Measurements from ENCODE around the gene CYP4B1. TPM values are rescaled to one million over a fixed set of nuclear protein-coding genes. Genes with fewer than 3 reads are reported as not detected.
"Not testable (repeated sequence)": the region's sequence is repeated elsewhere in the genome, so short reads cannot be mapped to it uniquely, and the experiment has no call there.

CYP4B1 gene
- total RNA-seq, 2 experiments from 2014 or later, result not detected

DNA sequence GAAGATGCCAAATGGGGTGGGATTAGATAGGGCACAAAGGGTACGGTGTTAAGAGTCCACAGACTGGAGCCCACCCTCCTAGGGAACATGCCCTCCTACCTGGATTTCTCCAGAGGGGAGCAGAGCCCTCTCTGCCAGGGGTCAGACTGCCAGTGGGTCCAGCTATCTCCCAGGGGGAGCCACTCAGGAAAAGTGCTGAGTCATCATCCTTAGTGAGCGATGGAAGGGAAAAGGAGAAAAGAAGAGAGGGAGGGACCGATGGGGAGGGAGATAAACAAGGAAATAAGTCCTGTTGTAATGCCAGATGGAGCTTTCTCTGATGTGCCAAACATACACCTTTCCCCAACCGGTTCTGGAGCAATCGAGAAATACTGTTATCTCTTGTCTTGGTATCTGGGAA, 30.4 kb upstream of the CYP4B1 start:
- ChIA-PET CTCF (no interaction called here), POLR2A (no interaction called here)
- Mint-ChIP-seq H3K4me1 (ENCODE audit: low read depth) (no peaks in the 10 kb centered on the region), H3K27ac (no peak overlapping the region), H3K4me3 (no peak overlapping the region), H3K9me3 (ENCODE audit: insufficient read depth) (peaks cover 12% of the 10 kb centered on the region), H3K36me3 (ENCODE audit: low read depth) (peaks cover 3% of the 10 kb centered on the region), H3K27me3 (ENCODE audit: low read depth) (peaks cover 12% of the 10 kb centered on the region)
- ATAC-seq (no peak), DNase-seq (no peak)

DNA sequence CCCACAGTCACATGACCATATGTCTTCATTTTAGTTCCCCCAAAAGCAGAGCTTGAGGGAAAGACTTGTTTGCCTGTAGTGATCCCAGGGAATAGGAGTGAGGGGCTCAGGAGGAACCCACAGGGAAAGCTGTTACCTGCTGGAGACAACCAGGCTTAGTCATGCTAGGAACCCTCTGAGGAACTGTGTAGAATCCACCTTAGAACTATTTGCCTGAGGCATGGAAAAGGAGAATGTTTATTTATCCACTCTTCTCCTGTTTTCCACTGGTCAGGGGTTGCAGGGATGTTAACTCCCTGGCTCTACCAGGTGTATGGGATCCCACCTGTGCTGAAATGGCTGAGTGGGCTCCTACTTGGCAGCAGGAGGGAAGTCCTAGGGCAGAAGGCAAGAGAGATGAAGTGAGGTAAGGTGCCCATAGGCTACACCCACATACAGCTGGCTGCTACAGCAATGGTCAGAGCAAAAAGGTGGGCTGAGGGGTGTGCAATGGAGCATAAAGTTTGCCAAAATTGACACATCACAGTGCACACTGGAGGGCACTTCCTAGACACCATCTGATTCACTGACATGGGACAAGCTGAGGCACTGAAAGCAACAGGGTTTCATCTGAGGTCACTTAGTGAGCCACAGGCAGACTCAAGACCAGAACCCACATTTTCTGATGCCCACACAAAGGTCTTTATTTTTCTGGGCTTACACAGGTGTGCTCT, 29.7 kb upstream of the CYP4B1 start:
- H3K4me1 Mint-ChIP-seq (ENCODE audit: low read depth), result no peaks in the 10 kb centered on the region
- peaks cover 6% of the 10 kb centered on the region for H3K27me3 Mint-ChIP-seq (ENCODE audit: low read depth)
- POLR2A ChIA-PET, result no interaction called here
- peaks cover 12% of the 10 kb centered on the region for H3K9me3 Mint-ChIP-seq (ENCODE audit: insufficient read depth)
- DNase-seq (no peak), ATAC-seq (no peak)
- H3K36me3 Mint-ChIP-seq (ENCODE audit: low read depth), result peaks cover 3% of the 10 kb centered on the region
- no peak overlapping the region for H3K27ac Mint-ChIP-seq
- CTCF ChIA-PET, result no interaction called here
- H3K4me3 Mint-ChIP-seq, result no peak overlapping the region

DNA sequence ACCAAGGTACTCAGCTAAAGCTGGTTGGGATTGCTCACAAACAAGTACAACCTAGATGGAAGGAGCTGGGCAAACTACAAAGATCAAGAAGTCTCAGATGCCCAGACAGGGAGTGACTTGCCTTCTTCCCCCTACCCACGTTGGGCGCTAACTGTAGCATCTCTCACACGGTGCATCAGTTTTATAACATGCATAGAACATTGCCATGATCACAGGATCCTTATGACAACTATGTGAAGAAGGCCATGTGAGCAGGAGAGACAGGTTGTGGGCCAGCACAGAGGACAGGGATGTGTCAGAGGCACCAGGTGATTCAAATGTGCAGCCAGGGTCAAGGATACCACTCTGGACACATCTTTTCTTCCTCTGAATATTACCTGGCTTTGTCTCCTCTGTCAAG, 28.3 kb upstream of the CYP4B1 start:
- Mint-ChIP-seq H3K27me3 (ENCODE audit: low read depth) (peaks cover 6% of the 10 kb centered on the region), H3K4me3 (no peak overlapping the region), H3K27ac (no peak overlapping the region), H3K36me3 (ENCODE audit: low read depth) (peaks cover 3% of the 10 kb centered on the region), H3K9me3 (ENCODE audit: insufficient read depth) (peaks cover 18% of the 10 kb centered on the region), H3K4me1 (ENCODE audit: low read depth) (no peaks in the 10 kb centered on the region)
- ChIA-PET POLR2A (no interaction called here), CTCF (no interaction called here)
- ATAC-seq (no peak), DNase-seq (no peak)

DNA sequence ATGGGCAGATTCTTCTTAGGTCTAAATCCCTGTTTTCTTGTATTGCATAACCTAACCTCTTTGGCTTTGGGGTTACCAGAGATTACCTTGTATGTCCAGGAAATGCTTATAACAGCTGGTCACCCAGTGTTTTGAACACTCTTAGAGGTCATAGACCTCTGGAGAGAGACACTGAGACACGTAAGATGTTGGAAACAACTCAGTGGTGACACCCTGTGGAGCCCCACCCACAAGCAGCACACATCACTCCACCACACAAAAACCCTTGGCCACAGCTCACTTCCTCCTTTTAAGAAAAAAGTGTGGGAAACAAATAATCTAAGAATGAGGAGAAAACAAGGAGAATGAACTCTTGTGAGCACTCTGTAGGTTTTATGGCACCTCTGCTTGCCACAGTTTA, 26.3 kb upstream of the CYP4B1 start:
- Mint-ChIP-seq H3K4me1 (ENCODE audit: low read depth) (no peaks in the 10 kb centered on the region), H3K9me3 (ENCODE audit: insufficient read depth) (peaks cover 18% of the 10 kb centered on the region), H3K36me3 (ENCODE audit: low read depth) (peaks cover 3% of the 10 kb centered on the region), H3K27me3 (ENCODE audit: low read depth) (peaks cover 2% of the 10 kb centered on the region), H3K27ac (no peak overlapping the region), H3K4me3 (no peak overlapping the region)
- ATAC-seq, result no peak
- POLR2A ChIA-PET, result no interaction called here
- no peak for DNase-seq
- CTCF ChIA-PET, result no interaction called here

DNA sequence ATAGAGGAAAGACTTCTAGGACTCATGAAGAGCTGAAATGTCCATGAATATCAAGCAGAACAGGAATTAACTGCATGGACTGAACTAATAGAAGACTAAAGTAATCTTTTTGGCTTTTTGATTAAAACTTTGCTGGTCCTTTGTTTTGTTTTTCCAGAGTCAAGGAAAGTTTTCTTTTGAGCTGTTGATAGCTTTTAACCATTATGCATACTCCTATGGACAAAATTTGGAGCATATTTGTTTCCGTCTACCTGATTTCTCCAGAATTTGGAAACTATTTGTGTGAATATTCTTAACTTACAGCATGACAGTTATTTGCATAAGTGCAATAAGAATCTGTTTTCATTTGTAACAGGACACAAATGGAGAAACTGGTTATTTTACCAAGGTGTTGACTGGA, 24.5 kb upstream of the CYP4B1 start:
- H3K4me1 Mint-ChIP-seq (ENCODE audit: low read depth), result no peaks in the 10 kb centered on the region
- CTCF ChIA-PET, result no interaction called here
- ATAC-seq (no peak), DNase-seq (no peak)
- no peak overlapping the region for H3K27ac Mint-ChIP-seq
- H3K36me3 Mint-ChIP-seq (ENCODE audit: low read depth), result peaks cover 3% of the 10 kb centered on the region
- POLR2A ChIA-PET, result no interaction called here
- H3K4me3 Mint-ChIP-seq, result no peak overlapping the region
- H3K9me3 Mint-ChIP-seq (ENCODE audit: insufficient read depth), result peaks cover 18% of the 10 kb centered on the region
- peaks cover 2% of the 10 kb centered on the region for H3K27me3 Mint-ChIP-seq (ENCODE audit: low read depth)

DNA sequence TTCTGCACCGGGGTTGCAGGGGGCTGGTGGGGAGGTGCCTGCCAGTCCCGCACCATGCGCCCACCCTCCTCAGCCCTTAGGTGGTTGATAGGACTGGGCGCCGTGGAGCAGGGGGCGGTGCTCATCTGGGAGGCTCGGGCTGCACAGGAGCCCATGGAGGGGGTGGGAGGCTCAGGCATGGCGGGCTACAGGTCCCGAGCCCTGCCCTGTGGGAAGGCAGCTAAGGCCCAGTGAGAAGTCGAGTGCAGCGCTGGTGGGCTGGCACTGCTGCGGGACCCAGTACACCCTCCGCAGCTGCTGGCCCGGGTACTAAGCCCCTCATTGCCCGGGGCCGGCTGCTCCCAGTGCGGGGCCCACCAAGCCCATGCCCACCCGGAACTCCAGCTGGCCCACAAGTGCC, 20.4 kb upstream of the CYP4B1 start:
- CTCF ChIA-PET; H3K27ac Mint-ChIP-seq; DNase-seq; H3K9me3 Mint-ChIP-seq (ENCODE audit: insufficient read depth); H3K27me3 Mint-ChIP-seq (ENCODE audit: low read depth); H3K4me3 Mint-ChIP-seq; POLR2A ChIA-PET; ATAC-seq; H3K4me1 Mint-ChIP-seq (ENCODE audit: low read depth); H3K36me3 Mint-ChIP-seq (ENCODE audit: low read depth): not testable (repeated sequence)

DNA sequence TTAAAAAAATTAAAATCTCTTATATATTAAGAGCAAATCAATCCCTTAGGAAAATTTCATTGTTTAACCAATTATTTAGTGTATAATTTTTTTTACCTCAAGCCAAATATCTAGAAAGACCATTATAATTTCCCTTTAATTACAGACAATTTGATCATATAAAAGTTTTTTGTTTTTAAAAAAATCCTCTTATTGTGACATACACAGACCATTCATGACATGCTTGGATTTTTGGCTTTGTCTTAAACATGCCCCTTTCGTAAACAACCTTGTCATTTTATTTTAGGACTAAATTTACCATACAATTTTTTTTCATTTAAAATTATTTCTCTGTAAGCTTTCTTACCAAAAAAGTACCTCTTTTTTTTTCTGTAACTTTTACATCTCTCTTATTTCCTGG, 14.2 kb upstream of the CYP4B1 start:
- H3K4me3 Mint-ChIP-seq, result no peak overlapping the region
- H3K27me3 Mint-ChIP-seq (ENCODE audit: low read depth), result peaks cover 16% of the 10 kb centered on the region
- DNase-seq, result no peak
- no peak for ATAC-seq
- ChIA-PET CTCF (no interaction called here), POLR2A (no interaction called here)
- no peak overlapping the region for H3K27ac Mint-ChIP-seq
- H3K9me3 Mint-ChIP-seq (ENCODE audit: insufficient read depth), result no peaks in the 10 kb centered on the region
- H3K36me3 Mint-ChIP-seq (ENCODE audit: low read depth), result no peaks in the 10 kb centered on the region
- H3K4me1 Mint-ChIP-seq (ENCODE audit: low read depth), result peaks cover 7% of the 10 kb centered on the region

DNA sequence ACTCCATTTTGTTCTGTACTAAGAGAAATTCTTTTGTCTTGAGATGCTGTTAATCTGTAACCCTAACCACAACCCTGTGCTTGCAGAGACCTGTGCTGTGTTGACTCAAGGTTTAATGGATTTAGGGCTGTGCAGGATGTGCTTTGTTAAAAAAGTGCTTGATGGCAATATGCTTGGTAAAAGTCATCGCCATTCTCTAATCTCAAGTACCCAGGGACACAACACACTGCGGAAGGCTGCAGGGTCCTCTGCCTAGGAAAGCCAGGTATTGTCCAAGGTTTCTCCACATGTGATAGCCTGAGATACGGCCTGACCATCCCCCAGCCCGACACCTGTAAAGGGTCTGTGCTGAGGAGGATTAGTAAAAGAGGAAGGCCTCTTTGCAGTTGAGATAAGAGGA, 10.2 kb upstream of the CYP4B1 start:
- CTCF ChIA-PET; H3K9me3 Mint-ChIP-seq (ENCODE audit: insufficient read depth); H3K27ac Mint-ChIP-seq; POLR2A ChIA-PET; DNase-seq; H3K4me3 Mint-ChIP-seq; H3K4me1 Mint-ChIP-seq (ENCODE audit: low read depth); ATAC-seq; H3K36me3 Mint-ChIP-seq (ENCODE audit: low read depth): not testable (repeated sequence)
- peaks cover 15% of the 10 kb centered on the region for H3K27me3 Mint-ChIP-seq (ENCODE audit: low read depth)

DNA sequence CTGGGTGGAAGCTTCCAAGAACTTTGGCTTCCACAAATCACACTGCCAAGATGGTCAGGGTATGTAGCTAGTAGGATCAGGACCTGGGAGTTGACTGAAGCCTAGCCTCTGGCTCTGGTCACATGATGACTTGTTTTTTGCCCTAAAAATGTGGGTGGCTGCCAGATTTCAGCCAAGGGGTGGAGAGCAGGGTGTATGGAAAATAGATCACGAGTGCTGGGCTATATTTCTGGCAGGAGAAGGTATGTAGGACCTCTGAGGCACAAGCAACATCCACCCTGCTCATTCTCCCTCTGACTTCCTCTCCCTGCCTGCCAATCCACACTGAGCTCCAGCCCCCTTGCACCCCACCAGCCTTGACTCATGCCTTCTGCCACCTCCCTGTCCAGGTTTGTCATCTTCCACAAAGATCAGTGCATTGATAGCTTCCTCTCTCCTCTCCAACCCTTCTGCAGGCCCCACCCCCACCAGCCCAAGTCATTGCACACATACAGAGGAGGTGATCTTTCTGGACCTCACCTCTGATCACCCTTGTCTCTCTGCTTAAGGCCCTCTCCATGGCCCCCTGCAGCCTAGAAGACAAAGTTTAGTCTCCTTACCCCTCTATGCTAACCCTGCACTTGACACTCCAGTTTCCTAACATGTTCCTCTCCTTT, 8.3 kb upstream of the CYP4B1 start:
- no peaks in the 10 kb centered on the region for H3K4me1 Mint-ChIP-seq (ENCODE audit: low read depth)
- peaks cover 15% of the 10 kb centered on the region for H3K27me3 Mint-ChIP-seq (ENCODE audit: low read depth)
- no peak overlapping the region for H3K27ac Mint-ChIP-seq
- ChIA-PET POLR2A (no interaction called here), CTCF (no interaction called here)
- H3K4me3 Mint-ChIP-seq, result no peak overlapping the region
- H3K9me3 Mint-ChIP-seq (ENCODE audit: insufficient read depth), result no peaks in the 10 kb centered on the region
- no peak for DNase-seq
- H3K36me3 Mint-ChIP-seq (ENCODE audit: low read depth), result no peaks in the 10 kb centered on the region
- ATAC-seq, result no peak

DNA sequence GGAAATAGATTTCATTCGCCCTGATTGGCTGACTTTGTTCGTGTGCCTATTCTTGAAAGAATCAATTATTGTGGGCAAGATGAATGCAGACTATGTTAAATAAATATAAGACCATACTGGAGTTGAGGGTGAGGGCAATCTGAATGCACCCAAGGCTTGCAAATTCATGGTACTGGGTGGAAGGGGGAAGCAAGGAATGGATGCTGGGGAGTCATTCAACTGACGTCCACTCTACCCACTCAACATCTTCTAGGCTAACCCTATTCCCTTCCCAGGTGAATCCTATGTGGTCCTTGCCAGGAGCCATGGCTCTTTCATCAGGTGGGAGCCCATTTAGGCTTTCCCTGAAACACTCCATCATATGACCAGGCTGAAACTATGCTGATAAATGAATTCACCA, 5.7 kb upstream of the CYP4B1 start:
- peaks cover 24% of the 10 kb centered on the region for H3K27me3 Mint-ChIP-seq (ENCODE audit: low read depth)
- DNase-seq (no peak), ATAC-seq (no peak)
- H3K9me3 Mint-ChIP-seq (ENCODE audit: insufficient read depth), result no peaks in the 10 kb centered on the region
- POLR2A ChIA-PET, result no interaction called here
- H3K4me3 Mint-ChIP-seq, result no peak overlapping the region
- CTCF ChIA-PET, result no interaction called here
- H3K36me3 Mint-ChIP-seq (ENCODE audit: low read depth), result no peaks in the 10 kb centered on the region
- no peak overlapping the region for H3K27ac Mint-ChIP-seq
- H3K4me1 Mint-ChIP-seq (ENCODE audit: low read depth), result no peaks in the 10 kb centered on the region

DNA sequence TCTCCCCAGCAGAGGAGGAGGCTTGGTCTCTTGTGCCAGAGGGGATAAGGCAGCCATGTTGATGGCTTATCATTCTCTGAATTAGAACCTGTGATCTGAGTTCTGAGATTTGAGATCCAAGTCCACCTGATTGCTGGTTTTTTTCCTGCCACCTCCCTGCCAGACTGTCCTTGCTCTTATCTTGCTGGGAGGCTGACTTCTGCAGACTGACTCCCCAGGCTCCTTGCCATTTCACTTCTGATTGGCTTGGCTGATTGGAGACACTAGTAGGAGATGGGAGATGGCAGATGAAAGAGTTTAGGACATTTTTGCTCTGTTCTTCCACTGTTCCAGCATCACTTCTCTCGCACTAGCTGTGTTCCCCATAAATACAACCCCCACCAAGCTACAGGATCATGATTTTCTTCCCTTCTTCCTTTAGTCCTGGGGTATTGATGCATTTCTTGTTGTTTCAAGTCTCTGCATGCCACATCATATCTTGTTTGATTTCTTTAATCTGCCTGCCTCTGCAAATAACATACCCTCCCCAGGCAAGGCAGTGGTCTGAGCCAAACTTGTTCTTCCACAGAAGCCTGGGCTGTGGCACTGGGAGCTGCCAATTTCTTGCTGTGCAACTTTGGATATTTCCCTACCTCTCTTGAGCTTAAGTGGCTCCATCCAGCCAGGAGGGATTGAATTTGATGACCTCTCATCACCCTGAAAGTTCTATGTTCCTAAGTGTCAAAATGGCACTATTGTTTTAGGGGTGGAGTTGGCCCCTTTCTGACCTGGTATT, 963 bp upstream of the CYP4B1 start:
- DNase-seq, result no peak
- Mint-ChIP-seq H3K4me3 (no peak overlapping the region), H3K27me3 (ENCODE audit: low read depth) (peaks cover 10% of the 10 kb centered on the region), H3K36me3 (ENCODE audit: low read depth) (no peaks in the 10 kb centered on the region), H3K27ac (no peak overlapping the region), H3K9me3 (ENCODE audit: insufficient read depth) (no peaks in the 10 kb centered on the region), H3K4me1 (ENCODE audit: low read depth) (no peaks in the 10 kb centered on the region)
- ChIA-PET POLR2A (no interaction called here), CTCF (no interaction called here)
- ATAC-seq, result no peak

DNA sequence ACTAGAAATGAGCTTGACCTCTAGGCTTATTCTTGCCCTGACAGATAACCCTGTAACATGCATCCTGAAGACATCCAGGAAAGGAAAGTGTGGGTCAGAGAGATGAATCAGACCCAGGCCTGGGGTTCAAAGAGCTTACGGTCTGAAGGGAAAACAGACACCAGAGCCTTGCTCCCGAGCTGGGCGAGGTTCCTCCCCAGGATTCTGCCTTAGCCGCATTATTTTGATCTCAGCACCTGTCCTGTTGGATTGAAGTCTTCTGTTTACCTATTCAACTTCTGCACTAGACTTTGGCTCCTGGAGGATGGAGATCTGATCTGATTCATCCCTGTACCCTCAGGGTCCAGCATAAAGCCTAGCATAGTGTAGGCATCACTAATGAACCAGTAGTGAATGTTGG, 1.9 kb downstream of the CYP4B1 start:
- DNase-seq, result no peak
- H3K36me3 Mint-ChIP-seq (ENCODE audit: low read depth), result no peaks in the 10 kb centered on the region
- ChIA-PET CTCF (no interaction called here), POLR2A (no interaction called here)
- no peak overlapping the region for H3K27ac Mint-ChIP-seq
- H3K4me1 Mint-ChIP-seq (ENCODE audit: low read depth), result peaks cover 2% of the 10 kb centered on the region
- peaks cover 10% of the 10 kb centered on the region for H3K27me3 Mint-ChIP-seq (ENCODE audit: low read depth)
- no peak for ATAC-seq
- no peaks in the 10 kb centered on the region for H3K9me3 Mint-ChIP-seq (ENCODE audit: insufficient read depth)
- H3K4me3 Mint-ChIP-seq, result no peak overlapping the region
